ENCODE data around the gene CASP8AP2. TPM values are rescaled to one million over a fixed set of nuclear protein-coding genes. Genes with fewer than 3 reads are reported as not detected.
"Not testable (repeated sequence)": the region's sequence is repeated elsewhere in the genome, so short reads cannot be mapped to it uniquely, and the experiment has no call there.

CASP8AP2 gene
- total and polyA plus RNA-seq, 2 experiments from 2014 or later, result 31.3 to 75.5 TPM

DNA sequence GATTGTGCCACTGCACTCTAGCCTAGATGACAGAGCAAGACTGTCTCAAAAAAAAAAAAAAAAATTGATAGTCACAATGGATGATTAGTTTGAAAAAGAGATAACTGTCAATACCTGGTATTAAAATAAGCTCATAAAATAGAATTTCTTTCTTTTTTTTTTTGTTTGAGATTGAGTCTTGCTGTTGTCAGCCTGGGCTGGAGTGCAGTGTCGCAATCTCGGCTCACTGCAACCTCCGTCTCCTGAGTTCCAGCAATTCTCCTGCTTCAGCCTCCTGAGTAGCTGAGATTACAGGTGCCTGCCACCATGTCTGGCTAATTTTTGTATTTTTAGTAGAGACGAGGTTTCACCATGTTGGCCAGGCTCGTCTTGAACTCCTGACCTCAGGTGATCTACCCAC, 17.8 kb downstream of the CASP8AP2 start:
- H3K79me2 ChIP-seq (replicated peaks; ENCODE audit: insufficient read depth), result peaks cover 95% of the 10 kb centered on the region
- not testable (repeated sequence) for H3K27me3 ChIP-seq (ENCODE audit: insufficient read depth); H2AFZ ChIP-seq; H3K9me2 ChIP-seq (ENCODE audit: insufficient read depth); H3K27ac Mint-ChIP-seq; H3K27me3 Mint-ChIP-seq (ENCODE audit: insufficient read depth, low read depth, poor library complexity); H3K27ac ChIP-seq (ENCODE audit: low read depth); H3K4me3 ChIP-seq; H3K4me1 ChIP-seq (ENCODE audit: insufficient read depth); H3K4me2 ChIP-seq; ATAC-seq; H3K4me3 Mint-ChIP-seq; H3K9me3 Mint-ChIP-seq; H3F3A ChIP-seq (replicated peaks; ENCODE audit: low read depth); H3K4me1 Mint-ChIP-seq; DNase-seq (ENCODE audit: low spot score)
- peaks cover 37% of the 10 kb centered on the region for H4K20me1 ChIP-seq (replicated peaks; ENCODE audit: insufficient read depth)
- peaks cover 16% of the 10 kb centered on the region; the same call in 1 of the 2 replicates for H3K36me3 ChIP-seq (ENCODE audit: insufficient read depth)
- H3K36me3 Mint-ChIP-seq (ENCODE audit: low read depth), result peaks cover 42% of the 10 kb centered on the region

DNA sequence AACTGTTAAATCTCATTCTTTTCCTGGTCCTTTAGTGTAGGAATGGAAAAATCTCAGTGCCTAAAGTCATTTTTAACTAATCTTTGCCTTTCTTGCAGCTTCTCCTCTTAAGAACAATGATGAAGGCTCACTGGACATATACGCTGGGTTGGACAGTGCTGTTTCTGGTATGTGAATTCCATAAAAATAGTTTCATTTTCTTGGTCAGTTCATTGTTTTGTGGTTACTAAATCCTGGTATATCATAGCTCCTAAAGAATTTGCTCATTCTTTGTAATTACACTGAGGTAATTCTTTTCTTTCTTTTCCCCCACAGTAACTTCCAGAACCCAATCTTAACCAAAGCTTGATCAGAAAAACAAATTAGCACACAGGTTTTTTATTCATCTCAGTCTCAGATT, 23.4 kb downstream of the CASP8AP2 start:
- no peaks in the 10 kb centered on the region for H3K27me3 ChIP-seq (ENCODE audit: insufficient read depth)
- ATAC-seq, result no peak
- no peaks in the 10 kb centered on the region for H3K9me2 ChIP-seq (ENCODE audit: insufficient read depth)
- H4K20me1 ChIP-seq (replicated peaks; ENCODE audit: insufficient read depth), result peaks cover 16% of the 10 kb centered on the region
- H3K4me2 ChIP-seq, result no peak overlapping the region
- no peak overlapping the region for H3K4me3 ChIP-seq
- Mint-ChIP-seq H3K4me3 (no peak overlapping the region), H3K27ac (no peak overlapping the region), H3K36me3 (ENCODE audit: low read depth) (peaks cover 79% of the 10 kb centered on the region), H3K4me1 (no peaks in the 10 kb centered on the region), H3K9me3 (no peaks in the 10 kb centered on the region), H3K27me3 (ENCODE audit: insufficient read depth, low read depth, poor library complexity) (no peaks in the 10 kb centered on the region)
- peaks cover 42% of the 10 kb centered on the region for H3K79me2 ChIP-seq (replicated peaks; ENCODE audit: insufficient read depth)
- H2AFZ ChIP-seq, result no peak overlapping the region
- no peaks in the 10 kb centered on the region for H3F3A ChIP-seq (replicated peaks; ENCODE audit: low read depth)
- peaks cover 39% of the 10 kb centered on the region for H3K36me3 ChIP-seq (ENCODE audit: insufficient read depth)
- no peaks in the 10 kb centered on the region for H3K4me1 ChIP-seq (ENCODE audit: insufficient read depth)
- no peak for DNase-seq (ENCODE audit: low spot score)
- no peak overlapping the region for H3K27ac ChIP-seq (ENCODE audit: low read depth)
- TF ChIP-seq JUNB (IDR thresholded peaks at IDR 0.05; ENCODE audit: unreplicated experiment), result no peak
- TF ChIP-seq ZNF114 (CRISPR knock-in tag; IDR thresholded peaks at IDR 0.05), result no peak
- TF ChIP-seq EZH2phosphoT487 (IDR thresholded peaks at IDR 0.05; ENCODE audit: unreplicated experiment), result no peak
- TF ChIP-seq, protein P1, sequence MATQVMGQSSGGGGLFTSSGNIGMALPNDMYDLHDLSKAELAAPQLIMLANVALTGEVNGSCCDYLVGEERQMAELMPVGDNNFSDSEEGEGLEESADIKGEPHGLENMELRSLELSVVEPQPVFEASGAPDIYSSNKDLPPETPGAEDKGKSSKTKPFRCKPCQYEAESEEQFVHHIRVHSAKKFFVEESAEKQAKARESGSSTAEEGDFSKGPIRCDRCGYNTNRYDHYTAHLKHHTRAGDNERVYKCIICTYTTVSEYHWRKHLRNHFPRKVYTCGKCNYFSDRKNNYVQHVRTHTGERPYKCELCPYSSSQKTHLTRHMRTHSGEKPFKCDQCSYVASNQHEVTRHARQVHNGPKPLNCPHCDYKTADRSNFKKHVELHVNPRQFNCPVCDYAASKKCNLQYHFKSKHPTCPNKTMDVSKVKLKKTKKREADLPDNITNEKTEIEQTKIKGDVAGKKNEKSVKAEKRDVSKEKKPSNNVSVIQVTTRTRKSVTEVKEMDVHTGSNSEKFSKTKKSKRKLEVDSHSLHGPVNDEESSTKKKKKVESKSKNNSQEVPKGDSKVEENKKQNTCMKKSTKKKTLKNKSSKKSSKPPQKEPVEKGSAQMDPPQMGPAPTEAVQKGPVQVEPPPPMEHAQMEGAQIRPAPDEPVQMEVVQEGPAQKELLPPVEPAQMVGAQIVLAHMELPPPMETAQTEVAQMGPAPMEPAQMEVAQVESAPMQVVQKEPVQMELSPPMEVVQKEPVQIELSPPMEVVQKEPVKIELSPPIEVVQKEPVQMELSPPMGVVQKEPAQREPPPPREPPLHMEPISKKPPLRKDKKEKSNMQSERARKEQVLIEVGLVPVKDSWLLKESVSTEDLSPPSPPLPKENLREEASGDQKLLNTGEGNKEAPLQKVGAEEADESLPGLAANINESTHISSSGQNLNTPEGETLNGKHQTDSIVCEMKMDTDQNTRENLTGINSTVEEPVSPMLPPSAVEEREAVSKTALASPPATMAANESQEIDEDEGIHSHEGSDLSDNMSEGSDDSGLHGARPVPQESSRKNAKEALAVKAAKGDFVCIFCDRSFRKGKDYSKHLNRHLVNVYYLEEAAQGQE (IDR thresholded peaks at IDR 0.05; ENCODE audit: unreplicated experiment), result no peak

DNA sequence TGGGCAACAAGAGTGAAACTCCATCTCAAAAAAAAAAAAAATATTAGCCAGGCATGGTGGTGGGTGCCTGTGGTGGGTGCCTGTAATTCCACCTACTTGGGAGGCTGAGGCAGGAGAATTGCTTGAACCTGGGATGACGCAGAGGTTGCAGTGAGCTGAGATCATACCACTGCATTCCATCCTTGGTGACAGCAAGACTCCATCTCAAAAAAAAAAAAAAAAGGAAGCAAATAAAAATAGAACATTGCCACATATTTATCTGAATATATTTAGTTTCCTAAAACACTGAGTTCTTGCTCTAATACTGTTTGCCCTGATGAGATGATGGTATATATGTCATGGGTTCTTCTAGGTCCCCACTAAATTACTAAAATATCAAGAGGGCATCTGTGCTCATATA, 28.4 kb downstream of the CASP8AP2 start:
- Mint-ChIP-seq H3K4me3 (no peak overlapping the region), H3K4me1 (no peaks in the 10 kb centered on the region), H3K27me3 (ENCODE audit: insufficient read depth, low read depth, poor library complexity) (peaks cover 2% of the 10 kb centered on the region), H3K36me3 (ENCODE audit: low read depth) (peaks cover 83% of the 10 kb centered on the region), H3K9me3 (no peaks in the 10 kb centered on the region), H3K27ac (no peak overlapping the region)
- ATAC-seq (no peak), DNase-seq (ENCODE audit: low spot score) (no peak)
- Histone ChIP-seq H3K36me3 (ENCODE audit: insufficient read depth) (peaks cover 68% of the 10 kb centered on the region), H3K27me3 (ENCODE audit: insufficient read depth) (no peaks in the 10 kb centered on the region), H3K4me2 (no peak overlapping the region), H3K9me2 (ENCODE audit: insufficient read depth) (no peaks in the 10 kb centered on the region), H3K27ac (ENCODE audit: low read depth) (no peak overlapping the region), H3K4me1 (ENCODE audit: insufficient read depth) (no peaks in the 10 kb centered on the region), H2AFZ (no peak overlapping the region), H3K79me2 (replicated peaks; ENCODE audit: insufficient read depth) (no peaks in the 10 kb centered on the region), H4K20me1 (replicated peaks; ENCODE audit: insufficient read depth) (0 out of 2 replicates have a peak, but pooled peaks cover 3% of the 10 kb centered on the region), H3K4me3 (no peak overlapping the region), H3F3A (replicated peaks; ENCODE audit: low read depth) (peaks cover 3% of the 10 kb centered on the region; the same call in 1 of the 2 replicates)
- TF ChIP-seq, protein P2, sequence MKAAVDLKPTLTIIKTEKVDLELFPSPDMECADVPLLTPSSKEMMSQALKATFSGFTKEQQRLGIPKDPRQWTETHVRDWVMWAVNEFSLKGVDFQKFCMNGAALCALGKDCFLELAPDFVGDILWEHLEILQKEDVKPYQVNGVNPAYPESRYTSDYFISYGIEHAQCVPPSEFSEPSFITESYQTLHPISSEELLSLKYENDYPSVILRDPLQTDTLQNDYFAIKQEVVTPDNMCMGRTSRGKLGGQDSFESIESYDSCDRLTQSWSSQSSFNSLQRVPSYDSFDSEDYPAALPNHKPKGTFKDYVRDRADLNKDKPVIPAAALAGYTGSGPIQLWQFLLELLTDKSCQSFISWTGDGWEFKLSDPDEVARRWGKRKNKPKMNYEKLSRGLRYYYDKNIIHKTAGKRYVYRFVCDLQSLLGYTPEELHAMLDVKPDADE (IDR thresholded peaks at IDR 0.05), result no peak
- TF ChIP-seq CREB1 (CRISPR knock-in tag; IDR thresholded peaks at IDR 0.05; ENCODE audit: low read depth) (no peak), ZNF114 (CRISPR knock-in tag; IDR thresholded peaks at IDR 0.05) (no peak), NANOG (IDR thresholded peaks at IDR 0.05; ENCODE audit: borderline replicate concordance) (no peak), ZNF331 (CRISPR knock-in tag; IDR thresholded peaks at IDR 0.05; ENCODE audit: low read depth) (no peak), STAT1 (IDR thresholded peaks at IDR 0.05; ENCODE audit: unreplicated experiment) (no peak), JUNB (IDR thresholded peaks at IDR 0.05; ENCODE audit: unreplicated experiment) (no peak)
- TF ChIP-seq, protein P3, sequence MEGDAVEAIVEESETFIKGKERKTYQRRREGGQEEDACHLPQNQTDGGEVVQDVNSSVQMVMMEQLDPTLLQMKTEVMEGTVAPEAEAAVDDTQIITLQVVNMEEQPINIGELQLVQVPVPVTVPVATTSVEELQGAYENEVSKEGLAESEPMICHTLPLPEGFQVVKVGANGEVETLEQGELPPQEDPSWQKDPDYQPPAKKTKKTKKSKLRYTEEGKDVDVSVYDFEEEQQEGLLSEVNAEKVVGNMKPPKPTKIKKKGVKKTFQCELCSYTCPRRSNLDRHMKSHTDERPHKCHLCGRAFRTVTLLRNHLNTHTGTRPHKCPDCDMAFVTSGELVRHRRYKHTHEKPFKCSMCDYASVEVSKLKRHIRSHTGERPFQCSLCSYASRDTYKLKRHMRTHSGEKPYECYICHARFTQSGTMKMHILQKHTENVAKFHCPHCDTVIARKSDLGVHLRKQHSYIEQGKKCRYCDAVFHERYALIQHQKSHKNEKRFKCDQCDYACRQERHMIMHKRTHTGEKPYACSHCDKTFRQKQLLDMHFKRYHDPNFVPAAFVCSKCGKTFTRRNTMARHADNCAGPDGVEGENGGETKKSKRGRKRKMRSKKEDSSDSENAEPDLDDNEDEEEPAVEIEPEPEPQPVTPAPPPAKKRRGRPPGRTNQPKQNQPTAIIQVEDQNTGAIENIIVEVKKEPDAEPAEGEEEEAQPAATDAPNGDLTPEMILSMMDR (conservative IDR thresholded peaks at IDR 0.05; ENCODE audit: low read depth in 2 of 2), result no peak
- TF ChIP-seq, protein P1 (IDR thresholded peaks at IDR 0.05; ENCODE audit: unreplicated experiment), result no peak
